Cerebellar nuclear complex (tissue), 1 donor: Measurements from ENCODE around the gene NPAS1.
"Not testable (repeated sequence)": the region's sequence is repeated elsewhere in the genome, so short reads cannot be mapped to it uniquely, and the experiment has no call there.

Experiments used
- DNase-seq, 2 experiments: peaks; one replicate each; lab custom pipeline; 2025; lab: John Stamatoyannopoulos, UW

The NPAS1 gene

GRCh38 chr19:46990991-46991676, 28.5 kb upstream of the NPAS1 start:
- peak in 1 of 2 experiments; percentile 27 for DNase-seq

GRCh38 chr19:46992699-46993535, 26.7 kb upstream of the NPAS1 start:
- peak in 1 of 2 experiments; percentile 39 for DNase-seq

GRCh38 chr19:46993622-46994021, 26.0 kb upstream of the NPAS1 start:
- DNase-seq, result no peak

- DNase-seq, result no peak
Observed at GRCh38 chr19:46994141-46994686, 25.4 kb upstream of the NPAS1 start.

- DNase-seq, result no peak
Observed at GRCh38 chr19:46995492-46995891, 24.1 kb upstream of the NPAS1 start.

- no peak for DNase-seq
Observed at GRCh38 chr19:46998445-46999125, 21.1 kb upstream of the NPAS1 start.

GRCh38 chr19:46999377-46999776, 20.3 kb upstream of the NPAS1 start:
- no peak for DNase-seq

- DNase-seq, result no peak
Observed at GRCh38 chr19:46999878-47000277, 19.8 kb upstream of the NPAS1 start.

- no peak for DNase-seq
Observed at GRCh38 chr19:47000373-47000772, 19.3 kb upstream of the NPAS1 start.

GRCh38 chr19:47001584-47001983, 18.1 kb upstream of the NPAS1 start:
- no peak for DNase-seq

GRCh38 chr19:47002106-47002766, 17.4 kb upstream of the NPAS1 start:
- no peak for DNase-seq

- DNase-seq, result no peak
Observed at GRCh38 chr19:47002853-47003610, 16.6 kb upstream of the NPAS1 start.

GRCh38 chr19:47003611-47004465, 15.8 kb upstream of the NPAS1 start:
- DNase-seq, result no peak

- no peak for DNase-seq
Observed at GRCh38 chr19:47005164-47005641, 14.4 kb upstream of the NPAS1 start.

GRCh38 chr19:47005873-47006272, 13.8 kb upstream of the NPAS1 start:
- DNase-seq, result no peak

- no peak for DNase-seq
Observed at GRCh38 chr19:47006496-47006895, 13.1 kb upstream of the NPAS1 start.

- not testable (repeated sequence) for DNase-seq
Observed at GRCh38 chr19:47010549-47010948, 9.1 kb upstream of the NPAS1 start.

GRCh38 chr19:47012617-47013016, 7.0 kb upstream of the NPAS1 start:
- DNase-seq, result no peak

GRCh38 chr19:47013041-47013517, 6.6 kb upstream of the NPAS1 start:
- DNase-seq, result peak in 1 of 2 experiments; percentile 55

GRCh38 chr19:47018923-47019322, 714 bp upstream of the NPAS1 start:
- DNase-seq, result no peak
